Ovary (tissue), 3 donors: Measurements from ENCODE around the gene FAM236A.
"Not testable (repeated sequence)": the region's sequence is repeated elsewhere in the genome, so short reads cannot be mapped to it uniquely, and the experiment has no call there.

Source experiments
- CTCF ChIP-seq, 3 donors: fragments of 450-650 bp in 2 of 3; fragments of 200-600 bp in 1 of 3; IDR thresholded peaks; one replicate each; pipeline versions ENCODE4 v1.5.1 to v1.8.0; 2016 to 2022; ENCODE audit warnings: antibody characterized with exemption in 3 of 3, mild to moderate bottlenecking in 1 of 3
- EP300 ChIP-seq: sonication (generic); formaldehyde crosslinking; IDR thresholded peaks from one replicate; pipeline ENCODE4 v1.6.1; 2017; ENCODE audit warnings: antibody characterized with exemption
- donor health status: DM: no; HTN: no; CAD: no.

GRCh38 chrX:72943035-72943818 is 5.2 kb downstream of the FAM236A start:
- not testable (repeated sequence) for TF ChIP-seq CTCF (IDR thresholded peaks at IDR 0.05); EP300
